Central memory CD8-positive, alpha-beta T cell (primary cell): Measurements from ENCODE around the gene CDKN1A.
"Not testable (repeated sequence)": the region's sequence is repeated elsewhere in the genome, so short reads cannot be mapped to it uniquely, and the experiment has no call there.

Experiments used
- ATAC-seq: fragments of 150-1000 bp; cut with Tn5 transposase; replicated peaks from 2 replicates; pipeline ENCODE4 v1.10.0; 2022; ENCODE audit warnings: mild to moderate bottlenecking, moderate FRiP score, moderate number of reproducible peaks; ENCODE audit not compliant: poor library complexity, severe bottlenecking; ENCODE audit errors: extremely low read depth
- DNase-seq, 2 donors: peaks; one replicate each; pipeline ENCODE4 v3.0.0; 2021; ENCODE audit warnings: low spot score in 2 of 2
- H3K27ac Mint-ChIP-seq: one replicate; pipeline ENCODE4 v1.8.0; 2022; ENCODE audit warnings: low read depth, mild to moderate bottlenecking, moderate library complexity, mixed read lengths
- H3K27me3 Mint-ChIP-seq: one replicate; pipeline ENCODE4 v1.8.0; 2022; ENCODE audit warnings: mixed read lengths
- H3K36me3 Mint-ChIP-seq: one replicate; pipeline ENCODE4 v1.8.0; 2022; ENCODE audit warnings: mild to moderate bottlenecking, moderate library complexity, mixed read lengths; ENCODE audit not compliant: insufficient read depth
- H3K4me1 Mint-ChIP-seq: one replicate; pipeline ENCODE4 v1.8.0; 2022; ENCODE audit warnings: mixed read lengths
- H3K4me3 Mint-ChIP-seq: one replicate; pipeline ENCODE4 v1.8.0; 2022; ENCODE audit warnings: mild to moderate bottlenecking, moderate library complexity, mixed read lengths
- H3K9me3 Mint-ChIP-seq: one replicate; pipeline ENCODE4 v1.8.0; 2022; ENCODE audit warnings: mixed read lengths

The CDKN1A gene

GRCh38 chr6:36642913-36643817 lies 35.3 kb upstream of the CDKN1A start:
- ATAC-seq (no peak), DNase-seq (no peak)
- H3K4me3 Mint-ChIP-seq = no peak overlapping the region

DNA sequence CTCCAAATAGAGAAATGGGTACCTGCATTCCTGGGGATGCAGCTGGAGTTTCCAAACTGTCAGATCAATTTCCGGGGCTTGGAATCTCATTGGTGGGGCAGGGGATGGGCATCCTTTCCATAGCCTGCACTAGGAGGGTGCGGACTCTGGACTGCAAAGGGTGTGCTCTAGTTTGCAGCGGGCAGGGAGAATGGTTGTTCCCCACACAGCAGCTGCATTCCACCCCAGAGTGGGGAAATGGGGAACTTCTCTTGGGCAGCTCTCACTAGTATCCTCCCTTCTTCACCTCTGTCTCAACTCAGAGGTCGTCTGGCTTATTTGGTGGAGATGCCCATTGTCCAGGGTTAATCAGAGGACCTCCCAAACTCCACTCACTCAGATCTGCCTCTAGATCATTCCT lies 34.5 kb upstream of the CDKN1A start:
- no peak overlapping the region for H3K4me3 Mint-ChIP-seq
- no peak overlapping the region for H3K27ac Mint-ChIP-seq
- ATAC-seq = no peak
- H3K9me3 Mint-ChIP-seq = no peaks in the 10 kb centered on the region
- no peaks in the 10 kb centered on the region for H3K27me3 Mint-ChIP-seq
- H3K36me3 Mint-ChIP-seq = no peaks in the 10 kb centered on the region
- DNase-seq = no peak
- no peaks in the 10 kb centered on the region for H3K4me1 Mint-ChIP-seq

More at GRCh38 chr6:36642913-36643817, 35.3 kb upstream of the CDKN1A start:
- Mint-ChIP-seq H3K4me1 (no peaks in the 10 kb centered on the region), H3K36me3 (no peaks in the 10 kb centered on the region), H3K27ac (no peak overlapping the region), H3K9me3 (no peaks in the 10 kb centered on the region), H3K27me3 (no peaks in the 10 kb centered on the region)

DNA sequence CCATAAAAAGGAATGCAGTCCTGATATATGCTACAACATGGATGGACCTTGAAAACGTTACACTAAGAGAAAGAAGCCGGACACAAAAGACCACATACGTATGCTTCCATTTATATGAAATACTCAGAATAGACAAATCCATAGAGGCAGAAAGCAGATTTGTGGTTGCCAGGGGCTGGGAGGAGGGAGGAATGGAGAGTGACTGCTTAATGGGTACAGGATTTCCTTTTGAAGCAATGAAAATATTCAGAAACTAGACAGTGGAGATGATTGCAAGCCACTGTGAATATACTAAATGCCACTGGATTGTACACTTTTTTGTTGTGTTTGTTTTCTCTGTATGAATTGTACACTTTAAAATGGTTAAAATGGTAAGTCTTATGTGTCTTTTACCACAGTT lies 29.4 kb upstream of the CDKN1A start:
- Mint-ChIP-seq H3K4me1 (no peaks in the 10 kb centered on the region), H3K27ac (no peak overlapping the region), H3K27me3 (peaks cover 40% of the 10 kb centered on the region), H3K9me3 (no peaks in the 10 kb centered on the region), H3K4me3 (no peak overlapping the region), H3K36me3 (no peaks in the 10 kb centered on the region)
- ATAC-seq (no peak), DNase-seq (no peak)

DNA sequence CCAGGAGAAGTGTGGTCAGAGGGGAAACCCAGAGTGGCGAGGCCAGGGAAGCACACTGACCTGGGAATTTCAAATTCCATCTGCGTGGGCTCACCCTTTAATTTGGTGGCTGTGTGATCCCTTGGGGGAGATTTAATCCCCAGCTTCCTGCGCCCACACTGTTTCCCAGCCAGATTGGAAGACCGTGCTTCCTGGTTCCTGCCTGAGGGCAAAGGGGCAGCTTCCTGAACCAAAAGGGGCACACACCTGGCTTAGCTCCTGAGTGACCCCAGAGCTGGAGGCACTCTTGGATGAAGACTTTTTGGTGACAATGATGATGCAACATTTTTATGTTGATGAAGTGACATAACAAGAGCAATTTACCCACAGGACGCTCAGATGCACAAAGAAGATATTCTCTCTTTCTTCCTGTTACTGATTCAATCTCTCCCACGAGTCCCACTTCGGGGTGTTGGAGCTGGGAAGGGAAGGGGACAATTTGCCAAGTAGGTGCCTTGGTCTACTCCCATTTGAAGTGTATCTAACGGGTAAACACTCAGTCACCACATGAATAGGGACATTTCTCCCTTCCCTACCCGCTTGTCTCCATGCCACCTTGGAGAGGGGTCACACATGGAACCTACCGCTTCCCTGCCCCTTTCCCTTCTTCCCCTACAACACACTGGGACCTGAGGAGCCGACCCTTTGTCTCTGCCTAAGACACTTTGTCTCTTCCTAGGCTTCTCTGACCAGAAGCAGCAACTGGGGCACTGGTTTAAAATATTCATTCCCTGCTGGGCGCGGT lies 28.6 kb upstream of the CDKN1A start:
- no peak overlapping the region for H3K27ac Mint-ChIP-seq

DNA sequence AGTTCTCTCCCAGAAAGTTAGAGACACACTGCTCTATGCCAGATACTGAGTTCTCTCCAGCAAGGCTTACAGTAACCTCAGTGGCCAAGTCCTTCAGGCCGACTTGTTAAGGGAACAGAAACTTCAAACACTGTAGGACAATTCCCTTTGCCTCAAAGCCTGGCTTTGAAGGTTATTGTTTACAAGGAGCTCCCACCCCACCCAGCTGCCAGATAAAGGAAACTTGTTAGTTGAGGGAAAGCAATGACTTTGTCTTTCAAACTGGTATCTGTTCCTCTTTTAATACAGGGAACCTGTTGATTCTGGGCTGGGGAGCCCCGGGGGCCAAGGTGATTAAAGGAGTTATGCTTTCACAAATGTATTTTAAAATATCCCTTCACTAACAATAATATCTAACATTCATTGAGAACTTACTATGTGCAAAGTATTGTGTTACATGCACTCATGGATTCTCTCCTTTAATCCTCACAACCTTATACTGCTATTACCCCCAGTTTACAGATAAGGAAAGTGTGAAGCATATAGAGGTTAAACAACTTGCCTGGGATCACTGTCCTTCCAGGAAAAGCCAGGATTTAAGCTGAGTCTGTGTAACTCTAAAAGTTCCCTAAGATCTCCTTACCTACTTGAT lies 27.6 kb upstream of the CDKN1A start:
- DNase-seq (no peak), ATAC-seq (no peak)
- H3K4me3 Mint-ChIP-seq = no peak overlapping the region
- H3K36me3 Mint-ChIP-seq = no peaks in the 10 kb centered on the region
- H3K27me3 Mint-ChIP-seq = peaks cover 59% of the 10 kb centered on the region
- no peaks in the 10 kb centered on the region for H3K4me1 Mint-ChIP-seq
- H3K9me3 Mint-ChIP-seq = no peaks in the 10 kb centered on the region
- H3K27ac Mint-ChIP-seq = no peak overlapping the region

More for the DNA sequence above, 28.6 kb upstream of the CDKN1A start:
- ATAC-seq = no peak
- no peaks in the 10 kb centered on the region for H3K36me3 Mint-ChIP-seq
- no peaks in the 10 kb centered on the region for H3K9me3 Mint-ChIP-seq
- no peak for DNase-seq
- H3K4me1 Mint-ChIP-seq = no peaks in the 10 kb centered on the region
- no peak overlapping the region for H3K4me3 Mint-ChIP-seq
- peaks cover 48% of the 10 kb centered on the region for H3K27me3 Mint-ChIP-seq

DNA sequence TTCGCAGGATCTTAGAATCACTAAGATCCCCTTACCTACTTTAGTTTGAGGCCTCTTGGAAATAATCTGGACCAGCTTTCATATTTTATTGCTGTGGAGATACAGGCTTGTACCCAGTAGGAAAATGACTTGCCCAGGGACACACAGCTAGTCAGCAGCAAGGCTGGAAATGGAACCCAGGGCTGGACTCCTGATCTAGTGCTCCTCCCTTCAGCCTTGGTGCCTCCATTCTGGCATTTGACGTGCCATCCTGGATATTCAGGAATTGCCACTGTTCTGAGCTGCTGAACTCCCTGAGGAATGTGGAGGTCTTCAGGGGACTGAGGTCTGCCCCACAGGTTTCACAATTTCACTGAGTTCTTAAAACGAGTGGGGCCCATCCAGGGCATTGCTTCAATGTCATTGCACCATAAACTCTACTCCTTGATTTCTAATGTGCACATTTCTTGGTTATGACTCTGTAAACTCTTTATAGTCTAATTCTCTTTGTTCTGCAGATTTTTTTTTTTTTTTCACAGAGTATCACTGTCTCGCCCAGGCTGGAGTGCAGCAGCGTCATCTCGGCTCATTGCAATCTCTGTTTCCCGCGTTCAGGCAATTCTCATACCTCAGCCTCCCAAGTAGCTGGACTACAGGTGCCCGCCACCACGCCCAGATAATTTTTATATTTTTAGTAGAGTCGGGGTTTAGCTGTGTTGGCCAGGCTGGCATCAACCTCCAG lies 26.7 kb upstream of the CDKN1A start:
- Mint-ChIP-seq H3K4me1 (no peaks in the 10 kb centered on the region), H3K4me3 (no peak overlapping the region), H3K27ac (no peak overlapping the region), H3K36me3 (no peaks in the 10 kb centered on the region), H3K27me3 (peaks cover 64% of the 10 kb centered on the region), H3K9me3 (no peaks in the 10 kb centered on the region)
- ATAC-seq (no peak), DNase-seq (no peak)

DNA sequence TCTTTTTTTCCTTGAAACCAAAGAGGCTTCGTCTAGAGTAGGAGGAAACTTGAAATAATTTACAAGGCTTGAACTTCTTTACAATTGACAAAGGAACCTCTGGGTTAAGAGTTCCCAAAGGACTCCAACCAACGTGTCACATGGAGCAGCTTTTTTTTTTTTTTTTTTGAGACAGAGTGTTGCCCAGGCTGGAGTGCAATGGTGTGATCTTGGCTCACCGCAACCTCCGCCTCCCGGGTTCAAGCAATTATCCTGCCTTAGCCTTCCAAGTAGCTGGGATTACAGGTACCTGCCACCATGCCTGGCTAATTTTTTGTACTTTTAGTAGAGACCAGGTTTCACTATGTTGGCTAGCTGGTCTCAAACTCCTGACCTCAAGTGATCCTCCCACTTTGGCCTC lies 24.0 kb upstream of the CDKN1A start:
- ATAC-seq, H3K27ac Mint-ChIP-seq, H3K36me3 Mint-ChIP-seq, H3K4me1 Mint-ChIP-seq, DNase-seq, H3K4me3 Mint-ChIP-seq, H3K9me3 Mint-ChIP-seq: not testable (repeated sequence)
- H3K27me3 Mint-ChIP-seq = peaks cover 62% of the 10 kb centered on the region

DNA sequence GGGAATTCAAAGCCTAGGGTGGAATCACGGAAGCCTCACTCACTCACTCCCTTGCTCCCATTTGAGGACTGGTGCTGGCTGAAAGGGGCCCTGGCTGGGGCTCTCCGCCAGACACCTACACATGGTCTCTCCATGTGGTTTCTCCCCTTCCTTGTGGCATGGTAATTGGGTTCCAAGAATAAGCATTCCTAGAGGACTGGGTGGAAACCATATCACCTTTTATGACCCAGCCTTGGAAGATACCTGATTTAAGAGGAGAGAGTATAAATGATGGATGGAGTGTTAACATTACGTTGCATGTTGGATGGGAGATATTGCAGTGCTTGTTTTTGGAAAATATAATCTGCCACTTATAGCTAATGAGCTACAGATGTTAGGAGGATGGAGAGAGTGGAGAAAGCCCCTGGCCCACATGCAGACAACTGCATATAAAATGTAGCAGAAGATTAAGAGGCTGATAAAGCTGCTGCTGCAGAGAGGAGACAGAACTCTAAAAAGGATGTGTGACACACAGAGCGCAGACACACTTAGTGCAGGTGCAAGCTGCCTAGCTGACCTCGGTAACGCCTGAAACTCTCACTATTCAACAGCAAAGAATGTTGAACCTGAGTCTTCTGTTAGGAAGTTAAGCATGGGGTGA lies 23.3 kb upstream of the CDKN1A start:
- ATAC-seq (no peak), DNase-seq (no peak)
- peaks cover 55% of the 10 kb centered on the region for H3K27me3 Mint-ChIP-seq
- no peaks in the 10 kb centered on the region for H3K9me3 Mint-ChIP-seq
- no peaks in the 10 kb centered on the region for H3K4me1 Mint-ChIP-seq
- no peak overlapping the region for H3K4me3 Mint-ChIP-seq
- no peak overlapping the region for H3K27ac Mint-ChIP-seq
- no peaks in the 10 kb centered on the region for H3K36me3 Mint-ChIP-seq

DNA sequence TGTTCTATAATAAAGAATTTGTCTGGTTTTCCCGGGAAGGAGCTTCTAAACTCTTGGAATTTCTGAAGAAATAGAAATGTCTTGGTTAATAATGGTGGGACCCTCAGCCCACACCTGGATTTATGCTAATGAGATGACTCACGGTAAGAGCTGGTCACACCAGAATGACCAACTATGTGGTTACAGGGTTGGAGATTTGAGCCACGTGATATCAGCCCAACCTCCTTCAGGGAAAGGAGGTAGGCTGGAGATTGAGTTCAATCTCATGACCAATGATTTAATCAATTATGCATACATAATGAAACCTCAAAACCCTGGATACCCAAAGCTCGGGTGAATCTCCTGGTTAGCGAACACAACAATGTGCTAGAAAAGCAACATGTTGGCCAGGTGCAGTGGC lies 22.1 kb upstream of the CDKN1A start:
- H3K9me3 Mint-ChIP-seq = no peaks in the 10 kb centered on the region
- peaks cover 45% of the 10 kb centered on the region for H3K27me3 Mint-ChIP-seq
- H3K27ac Mint-ChIP-seq = no peak overlapping the region
- no peaks in the 10 kb centered on the region for H3K4me1 Mint-ChIP-seq
- DNase-seq = no peak
- H3K36me3 Mint-ChIP-seq = no peaks in the 10 kb centered on the region
- no peak overlapping the region for H3K4me3 Mint-ChIP-seq
- no peak for ATAC-seq

- no peak for DNase-seq
- Mint-ChIP-seq H3K9me3 (no peaks in the 10 kb centered on the region), H3K4me1 (no peaks in the 10 kb centered on the region), H3K36me3 (no peaks in the 10 kb centered on the region), H3K4me3 (no peak overlapping the region), H3K27ac (no peak overlapping the region), H3K27me3 (peaks cover 37% of the 10 kb centered on the region)
- no peak for ATAC-seq
Observed at GRCh38 chr6:36657271-36657670, 21.2 kb upstream of the CDKN1A start.

GRCh38 chr6:36657942-36658544 lies 20.5 kb upstream of the CDKN1A start:
- DNase-seq (no peak), ATAC-seq (no peak)
- Mint-ChIP-seq H3K4me1 (no peaks in the 10 kb centered on the region), H3K36me3 (no peaks in the 10 kb centered on the region), H3K27ac (no peak overlapping the region), H3K27me3 (peaks cover 35% of the 10 kb centered on the region), H3K9me3 (no peaks in the 10 kb centered on the region), H3K4me3 (no peak overlapping the region)
